SK-N-MC (cell line): ENCODE data around the gene TEX48.

Source experiments
- DNase-seq: peaks from one replicate; pipeline ENCODE4 v3.0.0-alpha.2; 2011; ENCODE audit warnings: low read depth, low spot score
- H3K27ac ChIP-seq: fragments of 200-600 bp; sonication (generic); 2 replicates; pipeline ENCODE4 v1.5.1; 2016; ENCODE audit warnings: mixed run types
- H3K36me3 ChIP-seq: fragments of 200-600 bp; sonication (generic); 2 replicates; pipeline ENCODE4 v1.6.1; 2017; ENCODE audit warnings: antibody characterized with exemption, low read length, mixed read lengths; ENCODE audit not compliant: insufficient read depth
- H3K4me3 ChIP-seq: fragments of 200-600 bp; sonication (generic); 2 replicates; pipeline ENCODE4 v1.5.1; 2016
- H3K9ac ChIP-seq: fragments of 200-600 bp; sonication (generic); 2 replicates; pipeline ENCODE4 v1.8.0; 2017; ENCODE audit warnings: mixed run types, mixed read lengths; ENCODE audit not compliant: insufficient read length
- H3K9me3 ChIP-seq: fragments of 200-600 bp; sonication (generic); 2 replicates; pipeline ENCODE4 v1.6.1; 2017; ENCODE audit warnings: low read depth, mild to moderate bottlenecking, antibody characterized with exemption, low read length, moderate library complexity, mixed read lengths
- EZH2 ChIP-seq: fragments of 200-600 bp; sonication (generic); IDR thresholded peaks from one replicate; pipeline ENCODE4 v1.6.1; 2017; ENCODE audit warnings: antibody characterized with exemption
- FOXP2 ChIP-seq: optimal IDR thresholded peaks from 2 replicates; pipeline ENCODE3; 2011; ENCODE audit warnings: mild to moderate bottlenecking, moderate library complexity; ENCODE audit not compliant: insufficient read depth; ENCODE audit errors: extremely low read length, control extremely low read depth
- POLR2AphosphoS5 ChIP-seq: IDR thresholded peaks from 2 replicates; pipeline ENCODE4 v1.6.1; 2012; ENCODE audit warnings: mild to moderate bottlenecking, low read depth, low read length, borderline replicate concordance

The TEX48 gene

GRCh38 chr9:114721491-114722079 is 39.6 kb upstream of the TEX48 start:
- H3K9me3 ChIP-seq, result no peaks in the 10 kb centered on the region
- H3K36me3 ChIP-seq, result no peaks in the 10 kb centered on the region
- TF ChIP-seq EZH2 (no peak), POLR2AphosphoS5 (no peak), FOXP2 (no peak)
- DNase-seq, result no peak
- H3K27ac ChIP-seq, result no peak overlapping the region
- H3K4me3 ChIP-seq, result no peak overlapping the region
- no peak overlapping the region for H3K9ac ChIP-seq

GRCh38 chr9:114720086-114720676 is 38.2 kb upstream of the TEX48 start:
- Histone ChIP-seq H3K9ac (no peak overlapping the region), H3K36me3 (no peaks in the 10 kb centered on the region), H3K4me3 (no peak overlapping the region), H3K27ac (no peak overlapping the region), H3K9me3 (no peaks in the 10 kb centered on the region)
- DNase-seq, result no peak
- TF ChIP-seq POLR2AphosphoS5, result no peak
- TF ChIP-seq EZH2, result no peak
- TF ChIP-seq FOXP2, result no peak

GRCh38 chr9:114719290-114719689 is 37.3 kb upstream of the TEX48 start:
- TF ChIP-seq FOXP2 (no peak), EZH2 (no peak), POLR2AphosphoS5 (no peak)
- Histone ChIP-seq H3K36me3 (no peaks in the 10 kb centered on the region), H3K4me3 (no peak overlapping the region), H3K9me3 (no peaks in the 10 kb centered on the region), H3K9ac (no peak overlapping the region), H3K27ac (no peak overlapping the region)
- DNase-seq, result no peak

GRCh38 chr9:114718801-114719221 is 36.8 kb upstream of the TEX48 start:
- TF ChIP-seq POLR2AphosphoS5 (no peak), EZH2 (no peak), FOXP2 (no peak)
- no peak overlapping the region for H3K4me3 ChIP-seq
- H3K9ac ChIP-seq, result no peak overlapping the region
- no peak for DNase-seq
- H3K9me3 ChIP-seq, result no peaks in the 10 kb centered on the region
- no peak overlapping the region for H3K27ac ChIP-seq
- H3K36me3 ChIP-seq, result no peaks in the 10 kb centered on the region

GRCh38 chr9:114717908-114718486 is 36.0 kb upstream of the TEX48 start:
- no peaks in the 10 kb centered on the region for H3K36me3 ChIP-seq
- no peak overlapping the region for H3K27ac ChIP-seq
- H3K9me3 ChIP-seq, result no peaks in the 10 kb centered on the region
- no peak overlapping the region for H3K4me3 ChIP-seq
- no peak overlapping the region for H3K9ac ChIP-seq
- no peak for TF ChIP-seq FOXP2
- no peak for TF ChIP-seq EZH2
- no peak for TF ChIP-seq POLR2AphosphoS5
- no peak for DNase-seq

- Histone ChIP-seq H3K4me3 (no peak overlapping the region), H3K9ac (no peak overlapping the region), H3K36me3 (no peaks in the 10 kb centered on the region), H3K27ac (no peak overlapping the region), H3K9me3 (no peaks in the 10 kb centered on the region)
- TF ChIP-seq POLR2AphosphoS5 (no peak), FOXP2 (no peak), EZH2 (no peak)
- DNase-seq, result no peak
Observed at GRCh38 chr9:114709636-114710035, 27.6 kb upstream of the TEX48 start.

GRCh38 chr9:114706711-114707110 is 24.7 kb upstream of the TEX48 start:
- TF ChIP-seq POLR2AphosphoS5 (no peak), EZH2 (no peak), FOXP2 (no peak)
- H3K9ac ChIP-seq, result no peak overlapping the region
- H3K9me3 ChIP-seq, result no peaks in the 10 kb centered on the region

GRCh38 chr9:114701988-114702387 is 20.0 kb upstream of the TEX48 start:
- Histone ChIP-seq H3K27ac (no peak overlapping the region), H3K9me3 (no peaks in the 10 kb centered on the region), H3K36me3 (no peaks in the 10 kb centered on the region), H3K4me3 (no peak overlapping the region), H3K9ac (no peak overlapping the region)
- DNase-seq, result no peak
- TF ChIP-seq EZH2 (no peak), POLR2AphosphoS5 (no peak), FOXP2 (no peak)

More at GRCh38 chr9:114706711-114707110, 24.7 kb upstream of the TEX48 start:
- Histone ChIP-seq H3K27ac (no peak overlapping the region), H3K4me3 (no peak overlapping the region), H3K36me3 (no peaks in the 10 kb centered on the region)
- DNase-seq, result no peak

DNA sequence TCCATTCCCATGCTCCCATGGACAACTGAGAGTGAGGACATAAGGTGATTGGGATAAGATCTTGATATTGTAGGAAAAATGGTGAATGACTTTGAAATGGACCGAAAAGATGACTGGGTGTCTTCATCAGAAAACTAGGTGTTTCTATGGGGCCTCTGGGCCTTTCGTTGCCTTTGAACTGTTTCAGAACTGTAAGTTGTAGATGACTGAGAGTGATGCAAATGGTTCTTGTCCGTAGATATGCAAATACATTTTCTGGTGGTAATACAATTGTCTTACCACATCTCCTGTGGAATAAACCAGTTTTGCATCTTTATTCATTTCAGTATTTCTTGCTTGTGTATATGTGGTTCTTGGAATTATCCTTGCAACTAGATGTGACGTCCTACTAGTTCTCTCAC is 16.0 kb upstream of the TEX48 start:
- no peak overlapping the region for H3K27ac ChIP-seq
- H3K9me3 ChIP-seq, result no peaks in the 10 kb centered on the region
- no peak for TF ChIP-seq POLR2AphosphoS5
- no peak for TF ChIP-seq EZH2
- TF ChIP-seq FOXP2, result no peak
- no peaks in the 10 kb centered on the region for H3K36me3 ChIP-seq
- no peak overlapping the region for H3K4me3 ChIP-seq
- H3K9ac ChIP-seq, result no peak overlapping the region
- DNase-seq, result no peak
